Psoas muscle (tissue), 8 donors: Measurements from ENCODE around the gene AP3B1. TPM values are rescaled to one million over a fixed set of nuclear protein-coding genes. Genes with fewer than 3 reads are reported as not detected.

Source experiments
- ATAC-seq, 4 donors: fragments of 200-7000 bp; cut with Tn5 transposase; one replicate each; pipeline ENCODE4 v1.9.1; 2020; ENCODE audit warnings: moderate library complexity in 3 of 4, mild to moderate bottlenecking in 2 of 4
- DNase-seq, 2 donors: peaks; one replicate each; pipeline ENCODE4 v3.0.0-alpha.2; 2020
- H3K27ac ChIP-seq: fragments of 200-600 bp; one replicate; pipeline ENCODE4 v1.8.0; 2022
- H3K27me3 ChIP-seq, 3 donors: fragments of 200-600 bp in 1 of 3; one replicate each; pipeline versions ENCODE4 v1.6.1 to v1.8.0; 2013 to 2022; ENCODE audit warnings: low read length in 2 of 3, mild to moderate bottlenecking in 2 of 3, moderate library complexity in 1 of 3; ENCODE audit not compliant: insufficient read depth in 3 of 3
- H3K36me3 ChIP-seq, 2 donors: fragments of 200-600 bp in 1 of 2; one replicate each; pipeline versions ENCODE4 v1.6.1 to v1.8.0; 2013 to 2022; ENCODE audit warnings: low read depth in 1 of 2, mild to moderate bottlenecking in 1 of 2, moderate library complexity in 1 of 2; ENCODE audit not compliant: insufficient read depth in 1 of 2
- H3K4me1 ChIP-seq: fragments of 200-600 bp; one replicate; pipeline ENCODE4 v1.8.0; 2022
- H3K4me3 ChIP-seq: fragments of 200-600 bp; one replicate; pipeline ENCODE4 v1.8.0; 2022; ENCODE audit warnings: mild to moderate bottlenecking
- H3K9me3 ChIP-seq: fragments of 200-600 bp; one replicate; pipeline ENCODE4 v1.8.0; 2022
- WGBS, 3 donors: extraction: QIAGEN DNeasy Blood & Tissue Kit; methylation state at CpG; one replicate each; pipeline versions ENCODE4 v1.1.6 to v1.1.7; 2013; 5-methylcytosine and 5-hydroxymethylcytosine counted together
- intact Hi-C, 2 donors: fragments of 100-400 bp; cut with DNase I; formaldehyde crosslinking; loops; one replicate each; pipeline versions ENCODE4 v1.11.0 to v1.14.2; 2022
- polyA plus RNA-seq, 3 donors: library from polyadenylated mRNA; stranded (reverse); fragments of 200-250 nt; gene quantifications; one replicate each; pipeline ENCODE4 v1.2.3, GENCODE V29; 2013
- total RNA-seq, 4 donors: library from RNA; stranded (reverse); fragmentation: NEBNext Ultra II Directional in 2 of 4; extraction: Animal tissue kit (Norgen Biotek cat#: 25700) in 2 of 4; gene quantifications; one replicate each; pipeline versions ENCODE4 v1.2.1 to v1.2.4, GENCODE V29; 2021 to 2023
- TF ChIP-seq, protein P1 (sequence below): fragments of 200-600 bp; IDR thresholded peaks from one replicate; pipeline ENCODE4 v1.8.0; 2022; ENCODE audit warnings: antibody characterized with exemption
- donor health status: healthy with polysubstance abuse.
- donor health status: DM: no; HTN: no; CAD: no; lungs with moderate emphysema.
- donor health status: Bipolar disorder and iron deficiency.
- donor health status: healthy.
- donor health status: DM: yes; HTN: yes; CAD: no.
- donor health status: DM: no; HTN: no; CAD: no.
- donor health status: DM: no; HTN: no; CAD: no.
- donor health status: DM: yes; HTN: yes; CAD: no.

The AP3B1 gene
- total and polyA plus RNA-seq, 7 donors = 12.4 to 24.4 (median 15.2) TPM

DNA sequence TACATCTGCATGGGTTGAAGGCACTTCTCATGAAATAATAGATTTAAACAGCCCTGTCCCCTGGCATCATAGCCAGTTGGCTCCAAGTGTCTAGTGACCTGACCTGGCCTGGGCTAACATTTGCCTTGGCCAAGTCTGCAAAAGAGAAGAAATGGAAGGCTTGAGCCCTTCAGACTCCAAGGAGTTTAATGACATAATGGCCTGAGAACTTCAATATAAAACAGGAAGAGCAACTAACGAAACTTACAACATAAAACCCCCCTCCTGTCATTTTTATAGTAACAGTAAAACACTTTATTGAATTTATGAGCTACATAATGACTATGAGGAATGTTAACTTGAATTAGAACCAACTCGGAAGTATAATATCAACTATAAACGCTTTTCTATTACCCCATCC, 299.6 kb downstream of the AP3B1 start:
- H3K27me3 ChIP-seq = no peaks in the 10 kb centered on the region
- no peak for ATAC-seq
- H3K4me1 ChIP-seq = peaks cover 20% of the 10 kb centered on the region
- H3K36me3 ChIP-seq = peaks cover 0 to 4% of the 10 kb centered on the region in 2 donors
- no peaks in the 10 kb centered on the region for H3K9me3 ChIP-seq
- WGBS, 3 donors = 29 to 52% (median 31%) methylated on average over 3 of the region's 3 CpGs
- DNase-seq = no peak
- H3K4me3 ChIP-seq = no peak overlapping the region
- TF ChIP-seq, protein P1, sequence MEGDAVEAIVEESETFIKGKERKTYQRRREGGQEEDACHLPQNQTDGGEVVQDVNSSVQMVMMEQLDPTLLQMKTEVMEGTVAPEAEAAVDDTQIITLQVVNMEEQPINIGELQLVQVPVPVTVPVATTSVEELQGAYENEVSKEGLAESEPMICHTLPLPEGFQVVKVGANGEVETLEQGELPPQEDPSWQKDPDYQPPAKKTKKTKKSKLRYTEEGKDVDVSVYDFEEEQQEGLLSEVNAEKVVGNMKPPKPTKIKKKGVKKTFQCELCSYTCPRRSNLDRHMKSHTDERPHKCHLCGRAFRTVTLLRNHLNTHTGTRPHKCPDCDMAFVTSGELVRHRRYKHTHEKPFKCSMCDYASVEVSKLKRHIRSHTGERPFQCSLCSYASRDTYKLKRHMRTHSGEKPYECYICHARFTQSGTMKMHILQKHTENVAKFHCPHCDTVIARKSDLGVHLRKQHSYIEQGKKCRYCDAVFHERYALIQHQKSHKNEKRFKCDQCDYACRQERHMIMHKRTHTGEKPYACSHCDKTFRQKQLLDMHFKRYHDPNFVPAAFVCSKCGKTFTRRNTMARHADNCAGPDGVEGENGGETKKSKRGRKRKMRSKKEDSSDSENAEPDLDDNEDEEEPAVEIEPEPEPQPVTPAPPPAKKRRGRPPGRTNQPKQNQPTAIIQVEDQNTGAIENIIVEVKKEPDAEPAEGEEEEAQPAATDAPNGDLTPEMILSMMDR = no peak
- no peak overlapping the region for H3K27ac ChIP-seq
- intact Hi-C loops = no loop called here

DNA sequence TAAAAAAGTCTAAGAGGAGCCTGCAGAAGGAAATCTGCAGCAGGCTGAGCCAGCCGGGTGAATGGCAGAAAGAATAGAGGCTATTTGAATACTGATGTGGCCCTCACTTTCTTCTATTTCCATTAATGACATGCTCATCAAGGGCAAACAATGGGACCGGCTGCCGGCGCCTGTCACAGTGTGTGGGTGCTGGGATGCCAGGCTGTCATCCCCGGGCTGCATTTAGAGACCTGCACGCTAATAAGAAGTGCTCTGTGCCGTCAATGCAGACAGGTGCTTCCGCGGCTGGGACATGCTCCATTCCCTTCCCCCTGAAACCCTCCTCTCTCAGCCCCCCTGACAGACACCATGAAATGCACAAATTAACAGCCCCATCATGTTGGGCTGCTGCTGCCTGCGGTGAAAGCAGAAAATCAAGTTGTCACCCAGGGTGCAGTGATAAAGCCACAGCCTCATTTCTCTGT, 300.6 kb downstream of the AP3B1 start:
- 47 to 63% (median 51%) methylated on average over 10 of the region's 10 CpGs for WGBS, 3 donors
- TF ChIP-seq, protein P1 = no peak
- H3K27ac ChIP-seq = no peak overlapping the region
- H3K27me3 ChIP-seq = no peaks in the 10 kb centered on the region
- ATAC-seq = peak in 1 of 4 donors; percentile 77
- no peaks in the 10 kb centered on the region for H3K36me3 ChIP-seq
- intact Hi-C loops = no loop called here
- peaks cover 20% of the 10 kb centered on the region for H3K4me1 ChIP-seq
- H3K9me3 ChIP-seq = no peaks in the 10 kb centered on the region
- no peak for DNase-seq
- H3K4me3 ChIP-seq = no peak overlapping the region

DNA sequence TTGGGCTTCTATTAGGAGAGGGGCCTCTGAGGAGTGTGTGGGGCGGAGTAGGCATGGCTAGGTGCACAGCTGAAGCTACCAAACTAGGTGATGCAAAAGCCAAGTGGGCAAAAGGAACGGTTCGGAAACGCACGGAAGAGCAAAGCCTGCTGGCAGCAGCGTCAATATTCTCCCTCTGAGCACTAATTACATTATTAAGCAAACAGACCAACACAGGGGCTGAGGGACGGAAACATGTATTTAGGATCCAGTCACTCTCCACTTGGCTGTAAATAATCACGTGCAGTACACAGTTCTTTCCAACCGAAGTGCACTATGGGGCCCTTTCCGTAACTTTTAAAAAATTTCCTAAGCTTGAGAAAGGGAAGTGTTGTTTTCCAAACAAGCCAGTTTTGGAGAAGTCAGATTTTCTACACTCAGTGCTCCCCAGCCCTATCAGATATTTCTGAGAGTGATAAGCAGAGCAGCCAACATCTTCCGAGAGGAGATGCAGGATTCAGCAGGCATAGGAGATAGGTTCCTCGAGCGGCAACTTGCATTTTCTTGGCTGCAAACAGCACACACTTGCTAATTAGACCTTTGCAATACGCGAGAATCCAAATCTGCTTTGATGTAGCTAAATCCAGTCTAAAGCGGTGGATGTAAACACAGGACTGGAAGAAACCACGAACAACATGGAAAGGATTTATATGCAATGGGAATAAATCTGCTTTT, 301.2 kb downstream of the AP3B1 start:
- Histone ChIP-seq H3K4me1 (peaks cover 20% of the 10 kb centered on the region), H3K4me3 (no peak overlapping the region), H3K9me3 (no peaks in the 10 kb centered on the region), H3K27ac (no peak overlapping the region), H3K36me3 (no peaks in the 10 kb centered on the region), H3K27me3 (no peaks in the 10 kb centered on the region)
- ATAC-seq (no peak), DNase-seq (no peak)
- intact Hi-C loops = no loop called here
- TF ChIP-seq, protein P1 = no peak
- WGBS, 3 donors = 85 to 88% (median 86%) methylated on average over 17 of the region's 17 CpGs

DNA sequence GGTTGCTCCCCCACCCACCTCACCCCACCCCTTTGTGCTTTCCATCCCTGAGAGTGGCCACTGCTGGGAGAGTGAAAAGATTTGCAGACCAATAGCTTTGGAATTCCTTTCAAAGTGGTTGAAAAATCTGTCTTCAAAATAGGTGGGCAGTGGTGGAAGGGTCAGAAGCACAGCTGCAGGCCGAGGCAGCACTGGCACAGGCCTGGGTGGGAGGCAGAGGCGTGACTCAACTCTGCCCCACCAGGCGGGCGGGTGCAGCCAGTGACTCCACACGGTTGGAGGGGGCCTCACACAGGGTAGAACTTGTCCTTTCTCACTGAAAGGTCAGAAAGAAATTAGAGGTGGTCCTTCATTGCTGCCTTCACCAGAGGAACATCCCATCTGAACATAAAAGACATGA, 303.4 kb downstream of the AP3B1 start:
- intact Hi-C loops = no loop called here
- no peak for ATAC-seq
- H3K27ac ChIP-seq = no peak overlapping the region

More for the DNA sequence above, 303.4 kb downstream of the AP3B1 start:
- WGBS, 3 donors = 84 to 86% (median 85%) methylated on average over 5 of the region's 5 CpGs
- Histone ChIP-seq H3K4me3 (no peak overlapping the region), H3K27me3 (no peaks in the 10 kb centered on the region), H3K36me3 (no peaks in the 10 kb centered on the region), H3K4me1 (peaks cover 11% of the 10 kb centered on the region), H3K9me3 (no peaks in the 10 kb centered on the region)
- TF ChIP-seq, protein P1 = no peak
- no peak for DNase-seq
